GM10847 (cell line): Measurements from ENCODE around the gene PI4K2A.

Experiments
- POLR2A ChIP-seq: IDR thresholded peaks from 2 replicates; pipeline ENCODE4 v1.6.1; 2011; ENCODE audit not compliant: insufficient read length; ENCODE audit errors: extremely low read depth

Gene PI4K2A

GRCh38 chr10:97711640-97712572, 71.4 kb downstream of the PI4K2A start:
- no peak for TF ChIP-seq POLR2A

GRCh38 chr10:97713339-97713825, 72.9 kb downstream of the PI4K2A start, which contains the start of gene MARVELD1:
MARVELD1 (plus strand) TSS chr10:97713730; CDS start chr10:97713877, 147 bp downstream.
- no peak for TF ChIP-seq POLR2A

GRCh38 chr10:97713826-97714400, 73.4 kb downstream of the PI4K2A start:
- peak; percentile 10 for TF ChIP-seq POLR2A

GRCh38 chr10:97714401-97715258, 74.2 kb downstream of the PI4K2A start:
- no peak for TF ChIP-seq POLR2A

GRCh38 chr10:97715259-97715874, 74.9 kb downstream of the PI4K2A start:
- TF ChIP-seq POLR2A: no peak

- TF ChIP-seq POLR2A: no peak
These were observed 77.2 kb downstream of the PI4K2A start for GRCh38 chr10:97717627-97718026.

GRCh38 chr10:97718178-97718577, 77.7 kb downstream of the PI4K2A start:
- no peak for TF ChIP-seq POLR2A

GRCh38 chr10:97718659-97719142, 78.2 kb downstream of the PI4K2A start:
- no peak for TF ChIP-seq POLR2A

GRCh38 chr10:97719602-97720001, 79.1 kb downstream of the PI4K2A start:
- no peak for TF ChIP-seq POLR2A

- no peak for TF ChIP-seq POLR2A
These were observed 81.7 kb downstream of the PI4K2A start for GRCh38 chr10:97721871-97722780.

GRCh38 chr10:97723001-97723400, 82.5 kb downstream of the PI4K2A start:
- no peak for TF ChIP-seq POLR2A

- no peak for TF ChIP-seq POLR2A
These were observed 84.0 kb downstream of the PI4K2A start for GRCh38 chr10:97724341-97724941.
